Activated T-helper 2 cell treated with anti-CD3 and anti-CD28 coated beads, Interferon-gamma antibody, Interleukin-2, Interleukin-4, amounts not matched to agents 10 μg/mL and 5 μg/mL and 100 μg/mL, durations not matched to agents 14 hours and 24 hours and 36 hours (primary cell): ENCODE measurements around the gene SPHK2. TPM values are rescaled to one million over a fixed set of nuclear protein-coding genes. Genes with fewer than 3 reads are reported as not detected.
"Not testable (repeated sequence)": the region's sequence is repeated elsewhere in the genome, so short reads cannot be mapped to it uniquely, and the experiment has no call there.

Experiments used
- DNase-seq: peaks from one replicate; pipeline ENCODE4 v3.0.0; 2021; ENCODE audit warnings: low spot score
- H3K27ac Mint-ChIP-seq: one replicate; pipeline ENCODE4 v1.8.0; 2021; ENCODE audit warnings: mixed read lengths
- H3K27me3 Mint-ChIP-seq: one replicate; pipeline ENCODE4 v1.8.0; 2021; ENCODE audit warnings: low read depth, mixed read lengths
- H3K36me3 Mint-ChIP-seq: one replicate; pipeline ENCODE4 v1.8.0; 2021; ENCODE audit warnings: low read depth, mixed read lengths
- H3K4me1 Mint-ChIP-seq: one replicate; pipeline ENCODE4 v1.8.0; 2021; ENCODE audit warnings: low read depth, mixed read lengths
- H3K4me3 Mint-ChIP-seq: one replicate; pipeline ENCODE4 v1.8.0; 2021; ENCODE audit warnings: low read depth, mild to moderate bottlenecking, moderate library complexity, mixed read lengths
- H3K9me3 Mint-ChIP-seq: one replicate; pipeline ENCODE4 v1.8.0; 2021; ENCODE audit warnings: mixed read lengths
- intact Hi-C: fragments of 100-400 bp; cut with micrococcal nuclease; formaldehyde crosslinking; loops from one replicate; pipeline ENCODE4 v1.15.1; 2023
- total RNA-seq: library from RNA; stranded (reverse); gene quantifications from 2 replicates; pipeline ENCODE4 v1.2.3, GENCODE V29; 2022

Gene SPHK2
- total RNA-seq, 1 donor from 2014 or later, result 34.3 TPM

DNA sequence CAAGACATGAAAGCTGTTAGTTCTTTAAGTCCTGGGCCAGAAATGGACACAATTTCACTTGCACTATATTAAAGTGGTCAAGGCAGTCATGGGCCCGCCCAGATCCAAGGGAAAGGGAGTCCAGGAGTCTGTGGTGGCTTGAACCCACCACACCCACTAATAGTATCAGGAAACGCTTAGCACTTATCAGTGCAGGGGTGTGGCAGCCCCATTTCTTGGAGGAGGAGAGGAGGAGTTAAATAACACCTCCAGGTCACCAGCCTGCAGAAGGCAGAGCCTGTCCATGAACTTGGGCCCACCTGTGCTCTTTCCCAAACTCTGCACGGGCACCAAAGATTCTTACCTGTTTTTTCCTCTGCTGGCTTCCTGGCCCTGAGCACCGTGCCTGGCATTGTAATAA is 58.9 kb downstream of the SPHK2 start:
- no peak overlapping the region for H3K4me3 Mint-ChIP-seq
- H3K4me1 Mint-ChIP-seq, result peaks cover 5% of the 10 kb centered on the region
- H3K27me3 Mint-ChIP-seq, result no peaks in the 10 kb centered on the region
- no peak overlapping the region for H3K27ac Mint-ChIP-seq
- no peak for DNase-seq
- H3K9me3 Mint-ChIP-seq, result no peaks in the 10 kb centered on the region
- intact Hi-C loops, result no loop called here
- no peaks in the 10 kb centered on the region for H3K36me3 Mint-ChIP-seq

DNA sequence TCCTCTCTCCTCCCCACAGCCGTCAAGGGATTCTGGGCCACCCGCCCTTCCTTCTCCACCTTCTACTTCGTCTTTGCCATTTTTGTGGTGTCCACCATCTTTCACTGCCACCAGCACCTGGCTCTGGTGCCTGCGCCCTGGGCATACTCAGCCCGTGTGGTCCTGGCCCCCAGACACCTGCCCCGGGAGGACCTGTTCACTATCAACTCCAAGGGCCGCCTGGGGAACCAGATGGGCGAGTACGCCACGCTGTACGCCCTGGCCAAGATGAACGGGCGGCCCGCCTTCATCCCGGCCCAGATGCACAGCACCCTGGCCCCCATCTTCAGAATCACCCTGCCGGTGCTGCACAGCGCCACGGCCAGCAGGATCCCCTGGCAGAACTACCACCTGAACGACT is 60.7 kb downstream of the SPHK2 start:
- H3K9me3 Mint-ChIP-seq, H3K4me3 Mint-ChIP-seq, intact Hi-C loops, H3K27me3 Mint-ChIP-seq, H3K27ac Mint-ChIP-seq, H3K4me1 Mint-ChIP-seq, H3K36me3 Mint-ChIP-seq, DNase-seq: not testable (repeated sequence)

Other genes with a start within 250 kb of the SPHK2 start
- gene KDELR1, start 228.0 kb upstream of the SPHK2 start, total RNA-seq, result 80.2 and 87.8 TPM in 2 replicates
- 0.34 and 0.39 TPM in 2 replicates for gene GRIN2D, start 225.8 kb upstream of the SPHK2 start, total RNA-seq
- gene GRWD1, start 173.5 kb upstream of the SPHK2 start, total RNA-seq, result 77.6 and 77.8 TPM in 2 replicates
- gene KCNJ14, start 163.9 kb upstream of the SPHK2 start, total RNA-seq, result 2.0 and 2.1 TPM in 2 replicates
- 37.7 and 38.6 TPM in 2 replicates for gene CYTH2, start 150.1 kb upstream of the SPHK2 start, total RNA-seq
- gene LMTK3, start 107.7 kb upstream of the SPHK2 start, total RNA-seq, result 3.1 and 5.1 TPM in 2 replicates
- not detected in 2 replicates for gene SULT2B1, start 67.3 kb upstream of the SPHK2 start, total RNA-seq
- not detected in 2 replicates for gene SPACA4, start 12.8 kb upstream of the SPHK2 start, total RNA-seq
- gene FAM83E, start 4.4 kb upstream of the SPHK2 start, total RNA-seq, result 4.3 and 6.4 TPM in 2 replicates
- gene RPL18, start 328 bp upstream of the SPHK2 start, total RNA-seq, result 1,853 and 1,861 TPM in 2 replicates
- gene DBP, start 17.9 kb downstream of the SPHK2 start, total RNA-seq, result 7.3 and 7.9 TPM in 2 replicates
- 5.4 and 6.5 TPM in 2 replicates for gene CA11, start 26.7 kb downstream of the SPHK2 start, total RNA-seq
- gene NTN5, start 53.5 kb downstream of the SPHK2 start, total RNA-seq, result 0.46 and 0.55 TPM in 2 replicates
- not detected in 2 replicates for gene FUT2, start 76.5 kb downstream of the SPHK2 start, total RNA-seq
- 1.2 and 1.3 TPM in 2 replicates for gene MAMSTR, start 100.2 kb downstream of the SPHK2 start, total RNA-seq
- gene RASIP1, start 121.1 kb downstream of the SPHK2 start, total RNA-seq, result 0.57 and 1.0 TPM in 2 replicates
- gene IZUMO1, start 127.4 kb downstream of the SPHK2 start, total RNA-seq, result 0.21 TPM in 1 of 2 replicates, not detected in the other
- gene FUT1, start 133.1 kb downstream of the SPHK2 start, total RNA-seq, result 0.27 and 0.64 TPM in 2 replicates
- gene FGF21, start 136.0 kb downstream of the SPHK2 start, total RNA-seq, result not detected in 2 replicates
- 87.9 and 88.9 TPM in 2 replicates for gene BCAT2, start 191.5 kb downstream of the SPHK2 start, total RNA-seq
- gene HSD17B14, start 217.0 kb downstream of the SPHK2 start, total RNA-seq, result 0.57 and 0.89 TPM in 2 replicates
- 1.6 and 2.2 TPM in 2 replicates for gene PLEKHA4, start 249.1 kb downstream of the SPHK2 start, total RNA-seq